Lower leg skin (tissue), 3 donors: ENCODE results near the gene CNIH2.

Source experiments
- CTCF ChIP-seq, 3 donors: fragments of 450-650 bp; IDR thresholded peaks; one replicate each; pipeline ENCODE4 v1.5.1; 2016; ENCODE audit warnings: antibody characterized with exemption in 3 of 3, mild to moderate bottlenecking in 3 of 3, moderate library complexity in 2 of 3
- POLR2A ChIP-seq, 2 donors: fragments of 450-650 bp; IDR thresholded peaks; one replicate each; pipeline ENCODE4 v1.6.1; 2016 to 2017; ENCODE audit warnings: antibody characterized with exemption in 2 of 2, mild to moderate bottlenecking in 1 of 2, moderate library complexity in 1 of 2

- TF ChIP-seq CTCF (IDR thresholded peaks at IDR 0.05) = peak in 1 of 3 donors; percentile 74
- no peak for TF ChIP-seq POLR2A (IDR thresholded peaks at IDR 0.05)
Observed at GRCh38 chr11:66311965-66312548, 34.1 kb downstream of the CNIH2 start.
